K562 (cell line): Measurements from ENCODE around the gene DGKA. TPM values are rescaled to one million over a fixed set of nuclear protein-coding genes. Genes with fewer than 3 reads are reported as not detected.
A peak's percentile ranks its signal among the peaks of the same experiment; 100 is the strongest.

Source experiments
- HCFC1 ChIP-seq: IDR thresholded peaks from 2 replicates; pipeline ENCODE4 v1.6.1; 2012; ENCODE audit warnings: low read depth, low read length, improper control_type of control experiment
- JUN ChIP-seq, 2 experiments: sonication (generic) in 1 of 2; formaldehyde crosslinking in 1 of 2; IDR thresholded peaks; 2 replicates each; pipeline versions ENCODE4 v1.6.1 to v1.8.0; 2012 to 2022; ENCODE audit warnings: borderline replicate concordance in 2 of 2, mild to moderate bottlenecking in 2 of 2, improper control_type of control experiment in 1 of 2, low read depth in 1 of 2, low read length in 1 of 2, missing genetic modification reagents in 1 of 2
- MBD1 ChIP-seq: fragments of 250-450 bp; sonication (Bioruptor Pico); IDR thresholded peaks from 2 replicates; pipeline ENCODE4 v1.8.0; 2022; ENCODE audit warnings: inconsistent platforms
- PTTG1 ChIP-seq: fragments of 450-650 bp; IDR thresholded peaks from 2 replicates; pipeline ENCODE4 v1.6.1; 2016; ENCODE audit warnings: low read depth, mild to moderate bottlenecking, missing genetic modification characterization, missing compliant biosample characterization
- TCF7 ChIP-seq: sonication (generic); IDR thresholded peaks from 2 replicates; pipeline ENCODE4 v1.6.1; 2016; ENCODE audit warnings: antibody characterized with exemption, borderline replicate concordance
- ZBTB1 ChIP-seq: sonication (generic); formaldehyde crosslinking; IDR thresholded peaks from 2 replicates; pipeline ENCODE4 v1.8.1; 2023; ENCODE audit warnings: missing genetic modification reagents, low read depth, mild to moderate bottlenecking, borderline replicate concordance
- ZNF174 ChIP-seq: fragments of 250-450 bp; sonication (Bioruptor Pico); IDR thresholded peaks from 2 replicates; pipeline ENCODE4 v1.4.0; 2020; ENCODE audit warnings: mild to moderate bottlenecking
- ZNF695 ChIP-seq: fragments of 450-650 bp; formaldehyde crosslinking; IDR thresholded peaks from 2 replicates; pipeline ENCODE4 v1.4.0; 2020; ENCODE audit warnings: mild to moderate bottlenecking, moderate library complexity
- polyA plus RNA-seq, 8 experiments: library from polyadenylated mRNA; depleted of rRNA in 4 of 8; stranded (reverse) in 5 of 8; unstranded in 3 of 8; fragments of >200 nt; fragmentation: Nextera tagmentation in 2 of 8; fragmentation: Illumina TruSeq in 1 of 8; extraction: Ambion mirVana in 2 of 8; extraction: Trizol in 1 of 8; gene quantifications; 2 replicates each; pipeline versions ENCODE4 v1.2.1 to v1.2.3, GENCODE V29; 2011 to 2014; ENCODE audit warnings: inconsistent platforms in 1 of 8, missing spikeins in 1 of 8
- total RNA-seq, 7 experiments: library from RNA; depleted of rRNA in 6 of 7; stranded (reverse); fragments of >200 nt in 6 of 7; fragmentation: Illumina TruSeq in 2 of 7; extraction: Trizol in 2 of 7; gene quantifications; 2 replicates each; pipeline versions ENCODE4 v1.2.1 to v1.2.3, GENCODE V29; 2011 to 2021; ENCODE audit warnings: low replicate concordance in 1 of 7
- TF ChIP-seq, protein P1 (sequence below): fragments of 450-650 bp; IDR thresholded peaks from 2 replicates; pipeline ENCODE4 v1.6.1; 2016; ENCODE audit warnings: low read depth
- TF ChIP-seq, protein P2 (sequence below): fragments of 450-650 bp; formaldehyde crosslinking; IDR thresholded peaks from 2 replicates; pipeline ENCODE4 v1.4.0; 2020; ENCODE audit warnings: mild to moderate bottlenecking, moderate library complexity
- TF ChIP-seq, protein P3 (sequence below): sonication (generic); formaldehyde crosslinking; IDR thresholded peaks from 2 replicates; pipeline ENCODE4 v1.8.0; 2023; ENCODE audit warnings: mild to moderate bottlenecking, missing genetic modification reagents

Gene DGKA
- total and polyA plus RNA-seq, 9 of the 15 experiments (the other 6 are each of a cell fraction or from before 2014, with no cell fraction given), result 3.4 to 12.4 (median 6.2) TPM

- TF ChIP-seq ZBTB1, result no peak
- TF ChIP-seq ZNF174 (CRISPR knock-in tag), result no peak
- no peak for TF ChIP-seq PTTG1
- TF ChIP-seq JUN (IDR thresholded peaks at IDR 0.05; ENCODE audit: borderline replicate concordance, low read depth, low read length), result no peak
- TF ChIP-seq JUN (CRISPR knock-in tag; IDR thresholded peaks at IDR 0.05; ENCODE audit: borderline replicate concordance), result no peak
- TF ChIP-seq, protein P1, sequence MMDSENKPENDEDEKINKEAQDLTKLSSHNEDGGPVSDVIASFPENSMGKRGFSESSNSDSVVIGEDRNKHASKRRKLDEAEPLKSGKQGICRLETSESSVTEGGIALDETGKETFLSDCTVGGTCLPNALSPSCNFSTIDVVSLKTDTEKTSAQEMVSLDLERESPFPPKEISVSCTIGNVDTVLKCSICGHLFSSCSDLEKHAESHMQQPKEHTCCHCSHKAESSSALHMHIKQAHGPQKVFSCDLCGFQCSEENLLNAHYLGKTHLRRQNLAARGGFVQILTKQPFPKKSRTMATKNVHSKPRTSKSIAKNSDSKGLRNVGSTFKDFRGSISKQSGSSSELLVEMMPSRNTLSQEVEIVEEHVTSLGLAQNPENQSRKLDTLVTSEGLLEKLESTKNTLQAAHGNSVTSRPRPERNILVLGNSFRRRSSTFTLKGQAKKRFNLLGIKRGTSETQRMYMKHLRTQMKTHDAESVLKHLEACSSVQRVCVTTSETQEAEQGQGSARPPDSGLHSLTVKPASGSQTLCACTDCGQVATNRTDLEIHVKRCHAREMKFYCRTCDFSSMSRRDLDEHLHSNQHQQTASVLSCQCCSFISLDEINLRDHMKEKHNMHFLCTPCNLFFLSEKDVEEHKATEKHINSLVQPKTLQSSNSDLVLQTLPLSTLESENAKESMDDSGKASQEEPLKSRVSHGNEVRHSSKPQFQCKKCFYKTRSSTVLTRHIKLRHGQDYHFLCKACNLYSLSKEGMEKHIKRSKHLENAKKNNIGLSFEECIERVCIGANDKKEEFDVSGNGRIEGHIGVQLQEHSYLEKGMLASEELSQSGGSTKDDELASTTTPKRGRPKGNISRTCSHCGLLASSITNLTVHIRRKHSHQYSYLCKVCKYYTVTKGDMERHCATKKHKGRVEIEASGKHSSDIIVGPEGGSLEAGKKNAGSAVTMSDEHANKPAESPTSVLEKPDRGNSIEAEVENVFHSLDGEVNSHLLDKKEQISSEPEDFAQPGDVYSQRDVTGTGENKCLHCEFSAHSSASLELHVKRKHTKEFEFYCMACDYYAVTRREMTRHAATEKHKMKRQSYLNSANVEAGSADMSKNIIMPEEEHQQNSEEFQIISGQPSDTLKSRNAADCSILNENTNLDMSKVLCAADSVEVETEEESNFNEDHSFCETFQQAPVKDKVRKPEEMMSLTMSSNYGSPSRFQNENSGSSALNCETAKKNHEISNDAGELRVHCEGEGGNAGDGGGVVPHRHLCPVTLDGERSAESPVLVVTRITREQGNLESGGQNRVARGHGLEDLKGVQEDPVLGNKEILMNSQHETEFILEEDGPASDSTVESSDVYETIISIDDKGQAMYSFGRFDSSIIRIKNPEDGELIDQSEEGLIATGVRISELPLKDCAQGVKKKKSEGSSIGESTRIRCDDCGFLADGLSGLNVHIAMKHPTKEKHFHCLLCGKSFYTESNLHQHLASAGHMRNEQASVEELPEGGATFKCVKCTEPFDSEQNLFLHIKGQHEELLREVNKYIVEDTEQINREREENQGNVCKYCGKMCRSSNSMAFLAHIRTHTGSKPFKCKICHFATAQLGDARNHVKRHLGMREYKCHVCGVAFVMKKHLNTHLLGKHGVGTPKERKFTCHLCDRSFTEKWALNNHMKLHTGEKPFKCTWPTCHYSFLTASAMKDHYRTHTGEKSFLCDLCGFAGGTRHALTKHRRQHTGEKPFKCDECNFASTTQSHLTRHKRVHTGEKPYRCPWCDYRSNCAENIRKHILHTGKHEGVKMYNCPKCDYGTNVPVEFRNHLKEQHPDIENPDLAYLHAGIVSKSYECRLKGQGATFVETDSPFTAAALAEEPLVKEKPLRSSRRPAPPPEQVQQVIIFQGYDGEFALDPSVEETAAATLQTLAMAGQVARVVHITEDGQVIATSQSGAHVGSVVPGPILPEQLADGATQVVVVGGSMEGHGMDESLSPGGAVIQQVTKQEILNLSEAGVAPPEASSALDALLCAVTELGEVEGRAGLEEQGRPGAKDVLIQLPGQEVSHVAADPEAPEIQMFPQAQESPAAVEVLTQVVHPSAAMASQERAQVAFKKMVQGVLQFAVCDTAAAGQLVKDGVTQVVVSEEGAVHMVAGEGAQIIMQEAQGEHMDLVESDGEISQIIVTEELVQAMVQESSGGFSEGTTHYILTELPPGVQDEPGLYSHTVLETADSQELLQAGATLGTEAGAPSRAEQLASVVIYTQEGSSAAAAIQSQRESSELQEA, result no peak
- no peak for TF ChIP-seq MBD1 (CRISPR knock-in tag)
- 0 out of 2 replicates have a peak, but pooled peaks have one; percentile 31 for TF ChIP-seq HCFC1
- TF ChIP-seq, protein P2, sequence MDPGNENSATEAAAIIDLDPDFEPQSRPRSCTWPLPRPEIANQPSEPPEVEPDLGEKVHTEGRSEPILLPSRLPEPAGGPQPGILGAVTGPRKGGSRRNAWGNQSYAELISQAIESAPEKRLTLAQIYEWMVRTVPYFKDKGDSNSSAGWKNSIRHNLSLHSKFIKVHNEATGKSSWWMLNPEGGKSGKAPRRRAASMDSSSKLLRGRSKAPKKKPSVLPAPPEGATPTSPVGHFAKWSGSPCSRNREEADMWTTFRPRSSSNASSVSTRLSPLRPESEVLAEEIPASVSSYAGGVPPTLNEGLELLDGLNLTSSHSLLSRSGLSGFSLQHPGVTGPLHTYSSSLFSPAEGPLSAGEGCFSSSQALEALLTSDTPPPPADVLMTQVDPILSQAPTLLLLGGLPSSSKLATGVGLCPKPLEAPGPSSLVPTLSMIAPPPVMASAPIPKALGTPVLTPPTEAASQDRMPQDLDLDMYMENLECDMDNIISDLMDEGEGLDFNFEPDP (CRISPR knock-in tag), result peak; percentile 49; the same call in 1 of the 2 replicates
- TF ChIP-seq ZNF695 (CRISPR knock-in tag), result no peak
- no peak for TF ChIP-seq TCF7
- TF ChIP-seq, protein P3, sequence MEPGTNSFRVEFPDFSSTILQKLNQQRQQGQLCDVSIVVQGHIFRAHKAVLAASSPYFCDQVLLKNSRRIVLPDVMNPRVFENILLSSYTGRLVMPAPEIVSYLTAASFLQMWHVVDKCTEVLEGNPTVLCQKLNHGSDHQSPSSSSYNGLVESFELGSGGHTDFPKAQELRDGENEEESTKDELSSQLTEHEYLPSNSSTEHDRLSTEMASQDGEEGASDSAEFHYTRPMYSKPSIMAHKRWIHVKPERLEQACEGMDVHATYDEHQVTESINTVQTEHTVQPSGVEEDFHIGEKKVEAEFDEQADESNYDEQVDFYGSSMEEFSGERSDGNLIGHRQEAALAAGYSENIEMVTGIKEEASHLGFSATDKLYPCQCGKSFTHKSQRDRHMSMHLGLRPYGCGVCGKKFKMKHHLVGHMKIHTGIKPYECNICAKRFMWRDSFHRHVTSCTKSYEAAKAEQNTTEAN (CRISPR knock-in tag), result 0 out of 2 replicates have a peak, but pooled peaks have one; percentile 43
These were observed 66.0 kb downstream of the DGKA start, which contains the start of gene SUOX (continued) for GRCh38 chr12:55996715-55997534.
